Fibroblast of skin of abdomen (primary cell): ENCODE measurements around the gene MARCO. TPM values are rescaled to one million over a fixed set of nuclear protein-coding genes. Genes with fewer than 3 reads are reported as not detected.

Experiments used
- DNase-seq: peaks from one replicate; pipeline ENCODE4 v3.0.0-alpha.2; 2013
- polyA plus RNA-seq, 2 experiments: library from polyadenylated mRNA; unstranded; fragments of 120-200 nt; gene quantifications; one replicate each; pipeline ENCODE4 v1.2.1, GENCODE V29; 2013; ENCODE audit not compliant: insufficient read length in 2 of 2

Gene MARCO
- polyA plus RNA-seq (2013, experiment 1 of 2; ENCODE audit: insufficient read length): 1.2 TPM
- polyA plus RNA-seq (2013, experiment 2 of 2; ENCODE audit: insufficient read length): 0.62 TPM

GRCh38 chr2:118942031-118942430 lies at the start of gene MARCO:
MARCO (plus strand) TSS chr2:118942194; CDS start chr2:118942301, 107 bp downstream.
- DNase-seq: no peak

- DNase-seq: no peak
These were observed 48.9 kb upstream of the MARCO start for GRCh38 chr2:118893100-118893499.

GRCh38 chr2:118902266-118903028 lies 39.5 kb upstream of the MARCO start:
- no peak for DNase-seq

GRCh38 chr2:118903029-118903351 lies 39.0 kb upstream of the MARCO start:
- no peak for DNase-seq

GRCh38 chr2:118903551-118904479 lies 38.2 kb upstream of the MARCO start:
- no peak for DNase-seq

- DNase-seq: no peak
These were observed 36.8 kb upstream of the MARCO start for GRCh38 chr2:118905206-118905605.

- no peak for DNase-seq
These were observed 35.8 kb upstream of the MARCO start for GRCh38 chr2:118906186-118906585.

- DNase-seq: no peak
These were observed 34.2 kb upstream of the MARCO start for GRCh38 chr2:118907759-118908158.

GRCh38 chr2:118909191-118909590 lies 32.8 kb upstream of the MARCO start:
- no peak for DNase-seq

GRCh38 chr2:118911166-118911856 lies 30.7 kb upstream of the MARCO start:
- no peak for DNase-seq

GRCh38 chr2:118911936-118912335 lies 30.1 kb upstream of the MARCO start:
- no peak for DNase-seq

- DNase-seq: no peak
These were observed 28.7 kb upstream of the MARCO start for GRCh38 chr2:118913131-118913802.

- DNase-seq: peak; percentile 5
These were observed 28.0 kb upstream of the MARCO start for GRCh38 chr2:118913803-118914645.

- no peak for DNase-seq
These were observed 27.1 kb upstream of the MARCO start for GRCh38 chr2:118914721-118915453.

- no peak for DNase-seq
These were observed 24.0 kb upstream of the MARCO start for GRCh38 chr2:118918017-118918416.

- no peak for DNase-seq
These were observed 20.3 kb upstream of the MARCO start for GRCh38 chr2:118921646-118922045.

- no peak for DNase-seq
These were observed 19.7 kb upstream of the MARCO start for GRCh38 chr2:118922254-118922653.

GRCh38 chr2:118923371-118923770 lies 18.6 kb upstream of the MARCO start:
- no peak for DNase-seq

GRCh38 chr2:118925476-118925875 lies 16.5 kb upstream of the MARCO start:
- no peak for DNase-seq

- DNase-seq: no peak
These were observed 16.0 kb upstream of the MARCO start for GRCh38 chr2:118925981-118926380.

- no peak for DNase-seq
These were observed 12.9 kb upstream of the MARCO start for GRCh38 chr2:118929059-118929458.
